Brain microvascular endothelial cell (primary cell): ENCODE measurements around the gene ANTXR1.

ENCODE experiments used
- DNase-seq: peaks from one replicate; pipeline ENCODE4 v3.0.0-alpha.2; 2020
- H3K27ac ChIP-seq: fragments of 250-450 bp; sonication (Bioruptor Pico); 2 replicates; pipeline ENCODE4 v1.5.1; 2020; ENCODE audit warnings: mild to moderate bottlenecking, moderate library complexity
- H3K27me3 ChIP-seq: fragments of 250-450 bp; sonication (Bioruptor Pico); replicated peaks from 2 replicates; pipeline ENCODE4 v1.5.1; 2020; ENCODE audit warnings: mild to moderate bottlenecking
- H3K36me3 ChIP-seq: fragments of 250-450 bp; sonication (Bioruptor Pico); replicated peaks from 2 replicates; pipeline ENCODE4 v1.5.1; 2020; ENCODE audit warnings: mild to moderate bottlenecking
- H3K4me3 ChIP-seq: 2 replicates; pipeline ENCODE4 v1.5.1; 2011; ENCODE audit warnings: low read depth, mild to moderate bottlenecking, control low read depth, low read length, moderate library complexity
- in situ Hi-C: cut with HindIII; loops from 2 replicates; pipeline ENCODE4 v1.10.0; 2017; ENCODE audit warnings: low sequenced_read_pairs, low pct_ligation_motif_present
- TF ChIP-seq, protein P1 (sequence below): IDR thresholded peaks from 2 replicates; pipeline ENCODE4 v1.5.1; 2011; ENCODE audit warnings: low read depth, mild to moderate bottlenecking, moderate library complexity, low read length, control low read depth, inconsistent platforms; ENCODE audit errors: missing control alignments

The ANTXR1 gene

DNA sequence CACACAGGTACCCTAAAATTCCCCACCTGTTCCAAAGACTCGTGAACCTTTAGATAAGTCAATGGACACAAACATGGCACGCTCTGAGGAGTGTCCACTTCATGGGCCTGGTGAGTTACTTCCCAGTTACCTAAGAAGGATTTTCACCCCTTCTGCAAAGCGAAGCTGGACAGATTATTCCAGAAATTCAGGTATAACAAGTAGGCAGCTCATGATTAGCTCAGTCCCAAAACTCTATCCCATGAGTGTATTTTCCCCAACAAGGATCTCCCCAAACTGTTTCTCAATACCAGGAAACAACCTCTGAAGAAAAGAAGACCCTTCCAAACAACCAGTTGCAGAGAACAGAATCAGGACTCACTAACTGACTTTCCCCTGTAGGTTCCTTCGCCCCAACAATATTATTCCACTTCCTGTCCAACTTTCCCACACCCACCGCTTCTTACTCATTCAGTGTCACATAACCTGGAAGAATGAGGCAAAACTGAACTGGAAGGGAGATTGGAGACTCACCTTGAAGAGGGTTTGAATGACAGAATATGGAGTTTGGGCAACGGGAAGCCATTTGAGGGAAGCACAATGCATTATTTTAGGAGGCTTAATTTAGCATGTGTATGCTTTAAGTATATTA, 120.1 kb downstream of the ANTXR1 start:
- Histone ChIP-seq H3K27ac (no peak overlapping the region), H3K27me3 (no peaks in the 10 kb centered on the region), H3K36me3 (no peaks in the 10 kb centered on the region), H3K4me3 (no peak overlapping the region)
- in situ Hi-C loops: no loop called here
- TF ChIP-seq, protein P1, sequence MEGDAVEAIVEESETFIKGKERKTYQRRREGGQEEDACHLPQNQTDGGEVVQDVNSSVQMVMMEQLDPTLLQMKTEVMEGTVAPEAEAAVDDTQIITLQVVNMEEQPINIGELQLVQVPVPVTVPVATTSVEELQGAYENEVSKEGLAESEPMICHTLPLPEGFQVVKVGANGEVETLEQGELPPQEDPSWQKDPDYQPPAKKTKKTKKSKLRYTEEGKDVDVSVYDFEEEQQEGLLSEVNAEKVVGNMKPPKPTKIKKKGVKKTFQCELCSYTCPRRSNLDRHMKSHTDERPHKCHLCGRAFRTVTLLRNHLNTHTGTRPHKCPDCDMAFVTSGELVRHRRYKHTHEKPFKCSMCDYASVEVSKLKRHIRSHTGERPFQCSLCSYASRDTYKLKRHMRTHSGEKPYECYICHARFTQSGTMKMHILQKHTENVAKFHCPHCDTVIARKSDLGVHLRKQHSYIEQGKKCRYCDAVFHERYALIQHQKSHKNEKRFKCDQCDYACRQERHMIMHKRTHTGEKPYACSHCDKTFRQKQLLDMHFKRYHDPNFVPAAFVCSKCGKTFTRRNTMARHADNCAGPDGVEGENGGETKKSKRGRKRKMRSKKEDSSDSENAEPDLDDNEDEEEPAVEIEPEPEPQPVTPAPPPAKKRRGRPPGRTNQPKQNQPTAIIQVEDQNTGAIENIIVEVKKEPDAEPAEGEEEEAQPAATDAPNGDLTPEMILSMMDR: no peak
- DNase-seq: no peak

DNA sequence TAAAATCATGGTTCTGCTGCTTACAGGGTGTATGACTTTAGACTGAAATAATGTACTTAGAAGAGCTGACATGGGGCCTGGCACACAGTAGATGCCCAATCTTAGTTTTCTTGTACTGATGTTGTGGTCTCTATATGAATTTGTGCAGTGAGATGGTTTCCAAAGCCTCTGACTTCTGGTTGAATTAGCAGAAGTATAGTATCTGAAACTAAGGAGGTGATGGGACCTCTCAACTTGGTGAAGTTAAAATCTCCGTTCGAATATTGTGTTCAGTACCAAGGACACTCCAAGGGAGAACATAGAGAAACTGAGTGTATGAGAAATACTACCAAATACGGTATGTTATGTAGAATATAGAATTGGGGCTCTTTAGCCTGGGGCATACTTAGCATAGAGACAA, 120.9 kb downstream of the ANTXR1 start:
- Histone ChIP-seq H3K36me3 (no peaks in the 10 kb centered on the region), H3K27me3 (no peaks in the 10 kb centered on the region), H3K27ac (no peak overlapping the region), H3K4me3 (no peak overlapping the region)
- in situ Hi-C loops: no loop called here
- DNase-seq: no peak
- TF ChIP-seq, protein P1: no peak

DNA sequence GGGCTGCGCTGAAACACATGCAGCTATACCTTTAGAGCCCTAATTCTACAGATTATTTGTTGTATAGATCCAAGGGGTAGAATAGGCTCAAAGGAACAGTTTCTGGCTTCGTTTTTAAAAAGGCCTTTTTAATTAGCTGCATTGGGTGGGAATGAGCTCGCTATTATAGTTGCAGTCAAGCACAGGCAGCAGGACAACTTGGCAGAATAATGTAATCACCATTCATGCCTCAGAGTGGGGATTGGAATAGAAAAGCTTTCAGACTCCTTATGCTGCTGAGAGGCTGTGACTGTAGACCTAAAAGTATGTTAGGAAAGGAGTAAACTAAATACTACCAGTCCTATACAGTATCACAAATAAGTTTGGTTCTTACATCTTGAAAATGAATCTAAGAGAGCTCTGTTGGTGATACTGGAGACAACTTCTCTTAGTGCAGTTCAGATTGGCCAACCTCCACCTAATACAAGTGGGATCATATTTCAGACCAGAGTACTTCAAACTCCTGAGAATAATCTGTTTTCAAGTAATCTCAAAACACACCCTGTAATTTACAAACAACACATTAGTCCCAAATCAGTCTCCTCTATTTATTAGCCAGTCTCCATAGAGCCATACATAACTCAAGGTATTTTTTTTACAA, 121.4 kb downstream of the ANTXR1 start:
- DNase-seq: no peak
- no peaks in the 10 kb centered on the region for H3K36me3 ChIP-seq
- no peak overlapping the region for H3K27ac ChIP-seq
- H3K27me3 ChIP-seq: no peaks in the 10 kb centered on the region
- no peak overlapping the region for H3K4me3 ChIP-seq
- in situ Hi-C loops: no loop called here
- TF ChIP-seq, protein P1: no peak

DNA sequence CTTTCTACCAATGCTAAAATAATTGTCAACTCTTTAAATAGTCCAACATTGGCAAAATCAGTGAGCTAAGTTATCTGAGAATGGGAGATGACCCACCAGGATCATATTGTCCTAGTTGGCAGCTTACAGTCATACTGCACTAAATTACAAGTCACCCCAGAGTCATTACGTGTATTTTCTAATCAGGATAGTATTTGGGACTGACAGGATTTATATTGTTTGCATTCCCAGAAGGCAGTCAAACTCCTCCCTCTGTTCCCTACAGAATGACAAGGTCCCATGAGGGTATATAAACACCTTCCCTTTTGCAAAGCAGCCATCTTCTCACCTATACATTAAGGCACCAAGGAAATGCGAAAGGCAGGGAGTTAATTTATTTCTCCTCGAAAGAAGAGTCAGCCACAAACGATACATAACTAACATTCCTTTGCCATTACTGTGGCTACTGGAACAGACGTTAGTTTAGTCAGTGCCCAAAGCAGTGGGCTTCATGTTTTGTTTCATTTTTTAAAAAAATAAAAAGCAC, 125.3 kb downstream of the ANTXR1 start:
- Histone ChIP-seq H3K27ac (peak overlapping the region; percentile 79), H3K27me3 (no peaks in the 10 kb centered on the region), H3K36me3 (no peaks in the 10 kb centered on the region), H3K4me3 (no peak overlapping the region)
- TF ChIP-seq, protein P1: no peak
- in situ Hi-C loops: no loop called here
- peak; percentile 81 for DNase-seq

DNA sequence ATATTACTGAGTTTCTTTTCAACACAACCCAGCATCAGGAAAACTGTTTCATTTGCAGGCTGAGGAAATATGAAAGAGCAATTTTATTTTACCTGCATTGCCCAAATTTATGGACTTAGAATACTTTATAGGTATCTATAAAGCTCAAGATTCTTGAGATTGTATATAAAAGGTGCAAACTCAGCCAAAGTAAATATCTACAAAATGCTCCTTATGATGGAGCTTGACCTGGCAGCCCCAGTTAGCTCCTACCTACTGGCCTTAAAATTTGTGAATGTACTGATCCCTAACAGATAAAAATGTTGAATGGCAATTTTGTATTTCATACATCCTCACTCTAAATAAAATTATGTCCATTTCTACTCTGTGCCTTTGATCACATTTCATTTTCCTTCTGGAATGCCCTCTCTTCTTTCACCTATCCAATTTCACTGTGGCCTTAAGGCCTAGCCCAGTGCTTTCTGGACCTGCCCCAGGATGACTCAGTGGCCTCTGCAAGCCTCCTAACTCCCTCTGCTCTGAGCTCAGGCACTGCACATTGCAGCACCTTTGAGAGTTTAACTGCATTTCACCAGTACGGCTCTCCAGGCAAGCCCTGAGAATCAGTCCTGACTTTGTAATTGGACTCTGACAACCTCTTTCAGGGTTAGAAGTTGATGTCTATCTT, 125.9 kb downstream of the ANTXR1 start:
- in situ Hi-C loops: no loop called here
- DNase-seq: peak; percentile 82

More for the DNA sequence above, 125.9 kb downstream of the ANTXR1 start:
- H3K4me3 ChIP-seq: no peak overlapping the region
- no peaks in the 10 kb centered on the region for H3K36me3 ChIP-seq
- TF ChIP-seq, protein P1: no peak
- H3K27me3 ChIP-seq: no peaks in the 10 kb centered on the region
- peak overlapping the region; percentile 79 for H3K27ac ChIP-seq
